ENCODE data around the gene ZNF771. TPM values are rescaled to one million over a fixed set of nuclear protein-coding genes. Genes with fewer than 3 reads are reported as not detected.
A peak's percentile ranks its signal among the peaks of the same experiment; 100 is the strongest.

The ZNF771 gene
- 10 to 100 TPM in 2 of 4 donors, 1 to 10 TPM in 2; 5.4 to 15.7 (median 8.5) TPM for total RNA-seq

GRCh38 chr16:30407102-30407803 lies at the start of gene ZNF771:
ZNF771 (plus strand) TSS chr16:30407606; CDS start chr16:30408054, 448 bp downstream.
- peak; percentile 97 to 98 (median 97) for DNase-seq
- Histone ChIP-seq H3K9me3 (no peaks in the 10 kb centered on the region), H3K27ac (peak within 1 kb of the TSS; percentile 72 to 88 (median 85)), H3K4me3 (peak within 1 kb of the TSS; percentile 68 to 78 (median 73)), H3K27me3 (no peaks in the 10 kb centered on the region), H3K36me3 (no peaks in the 10 kb centered on the region), H3K4me1 (peaks cover 0 to 20% (median 7%) of the 10 kb centered on the region in 4 donors)
- TF ChIP-seq POLR2A (IDR thresholded peaks at IDR 0.05) = peak; percentile 38 to 50
- peak in 3 of 6 experiments; percentile 13 to 21 (median 19) for TF ChIP-seq CTCF (IDR thresholded peaks at IDR 0.05)

- H3K9me3 ChIP-seq = no peaks in the 10 kb centered on the region
- H3K27ac ChIP-seq = no peak overlapping the region
- H3K4me3 ChIP-seq = no peak overlapping the region
- TF ChIP-seq CTCF (IDR thresholded peaks at IDR 0.05) (no peak), POLR2A (IDR thresholded peaks at IDR 0.05) (no peak)
- peaks cover 0 to 33% (median 7%) of the 10 kb centered on the region in 4 donors for H3K4me1 ChIP-seq
- peaks cover 0 to 66% (median 0%) of the 10 kb centered on the region in 3 donors for H3K36me3 ChIP-seq
- DNase-seq = no peak
- H3K27me3 ChIP-seq = no peaks in the 10 kb centered on the region
Observed at GRCh38 chr16:30357715-30358576, 49.5 kb upstream of the ZNF771 start.

GRCh38 chr16:30358577-30358936 lies 48.8 kb upstream of the ZNF771 start:
- Histone ChIP-seq H3K36me3 (peaks cover 0 to 66% (median 0%) of the 10 kb centered on the region in 3 donors), H3K9me3 (no peaks in the 10 kb centered on the region), H3K4me3 (no peak overlapping the region), H3K27me3 (no peaks in the 10 kb centered on the region), H3K4me1 (peaks cover 0 to 30% (median 7%) of the 10 kb centered on the region in 4 donors), H3K27ac (no peak overlapping the region)
- DNase-seq = no peak
- TF ChIP-seq POLR2A (IDR thresholded peaks at IDR 0.05) = no peak
- no peak for TF ChIP-seq CTCF (IDR thresholded peaks at IDR 0.05)

- Histone ChIP-seq H3K36me3 (peaks cover 0 to 64% (median 0%) of the 10 kb centered on the region in 3 donors), H3K4me1 (peaks cover 0 to 23% (median 5%) of the 10 kb centered on the region in 4 donors), H3K4me3 (no peak overlapping the region), H3K27ac (no peak overlapping the region), H3K27me3 (no peaks in the 10 kb centered on the region), H3K9me3 (no peaks in the 10 kb centered on the region)
- TF ChIP-seq POLR2A (IDR thresholded peaks at IDR 0.05) (no peak), CTCF (IDR thresholded peaks at IDR 0.05) (no peak)
- DNase-seq = no peak
Observed at GRCh38 chr16:30358990-30359870, 48.2 kb upstream of the ZNF771 start.

GRCh38 chr16:30359871-30360170 lies 47.6 kb upstream of the ZNF771 start:
- H3K4me3 ChIP-seq = no peak overlapping the region
- H3K36me3 ChIP-seq = peaks cover 0 to 69% (median 0%) of the 10 kb centered on the region in 3 donors
- TF ChIP-seq POLR2A (IDR thresholded peaks at IDR 0.05) = no peak
- TF ChIP-seq CTCF (IDR thresholded peaks at IDR 0.05) = no peak
- H3K27ac ChIP-seq = no peak overlapping the region
- no peaks in the 10 kb centered on the region for H3K9me3 ChIP-seq
- DNase-seq = no peak
- no peaks in the 10 kb centered on the region for H3K27me3 ChIP-seq
- peaks cover 0 to 20% (median 5%) of the 10 kb centered on the region in 4 donors for H3K4me1 ChIP-seq

Data from Peyer's patch (tissue), 4 donors.